GM19372 (cell line): ENCODE data around the gene TRPV3.
A peak's percentile ranks its signal among the peaks of the same experiment; 100 is the strongest.
"Not testable (repeated sequence)": the region's sequence is repeated elsewhere in the genome, so short reads cannot be mapped to it uniquely, and the experiment has no call there.

ENCODE experiments used
- ATAC-seq: cut with Tn5 transposase; IDR thresholded peaks from one replicate; pipeline ENCODE4 v1.9.1; 2021; ENCODE audit warnings: mild to moderate bottlenecking, low read depth, moderate library complexity; ENCODE audit not compliant: unreplicated experiment

TRPV3 gene

DNA sequence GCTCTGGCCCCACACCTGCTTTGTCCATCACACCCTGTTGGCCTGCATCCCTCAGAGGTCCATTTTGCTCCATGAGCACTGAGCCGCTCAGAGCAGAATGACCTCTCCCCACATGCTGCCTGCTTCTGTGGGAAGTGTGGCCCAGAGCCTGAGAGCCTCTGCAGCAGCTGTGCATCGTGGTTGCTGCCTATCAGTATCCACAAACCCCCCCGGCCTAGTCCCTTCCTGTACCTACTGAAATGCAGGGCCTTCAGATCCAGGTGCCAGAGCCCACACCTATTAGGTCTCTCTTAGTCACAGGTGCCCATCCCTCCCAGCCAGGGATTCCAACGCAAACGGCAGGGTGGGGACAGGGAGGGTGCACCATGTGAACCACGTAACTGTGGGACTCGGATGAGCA is 16.6 kb upstream of the TRPV3 start:
- no peak for ATAC-seq

DNA sequence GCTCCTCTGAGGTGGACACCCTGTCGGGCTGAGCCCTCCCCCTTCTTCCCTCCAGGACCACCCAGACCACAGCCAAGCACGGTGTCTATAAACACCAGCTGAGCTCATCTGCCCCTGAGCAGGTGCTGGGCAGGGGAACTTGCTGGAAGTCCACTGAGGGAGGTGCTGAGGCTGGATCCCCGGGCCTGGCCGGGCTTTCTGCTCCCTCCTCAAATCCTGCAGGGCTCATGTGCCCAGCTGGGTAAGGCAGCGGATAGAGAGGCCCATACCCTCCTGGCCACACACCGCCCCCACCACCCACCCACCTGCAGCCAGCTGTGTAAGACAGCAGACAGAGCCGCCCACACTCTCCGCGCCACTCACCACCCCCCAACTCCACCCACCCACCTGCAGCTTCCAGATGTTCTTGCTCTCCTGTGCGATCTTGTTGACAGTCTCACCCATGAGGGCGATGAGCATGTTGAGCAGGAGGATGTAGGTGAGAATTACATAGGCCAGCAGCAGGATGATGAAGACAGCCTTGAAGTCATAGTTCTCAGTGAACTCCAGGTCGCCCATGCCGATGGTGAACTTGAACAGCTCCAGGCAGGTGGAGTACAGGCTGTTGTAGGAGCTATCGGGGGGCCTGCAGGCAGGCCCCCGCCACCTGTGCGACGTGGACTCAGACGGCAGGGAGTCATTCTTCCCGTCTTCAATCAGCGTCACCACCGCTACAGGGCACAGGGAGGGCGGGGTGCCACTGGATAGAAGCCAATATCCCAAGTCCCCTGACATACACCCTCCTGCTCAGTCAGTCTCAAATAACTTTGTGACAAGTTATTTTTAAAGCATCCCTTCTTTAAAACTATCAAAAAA is 15.9 kb upstream of the TRPV3 start:
- no peak for ATAC-seq

DNA sequence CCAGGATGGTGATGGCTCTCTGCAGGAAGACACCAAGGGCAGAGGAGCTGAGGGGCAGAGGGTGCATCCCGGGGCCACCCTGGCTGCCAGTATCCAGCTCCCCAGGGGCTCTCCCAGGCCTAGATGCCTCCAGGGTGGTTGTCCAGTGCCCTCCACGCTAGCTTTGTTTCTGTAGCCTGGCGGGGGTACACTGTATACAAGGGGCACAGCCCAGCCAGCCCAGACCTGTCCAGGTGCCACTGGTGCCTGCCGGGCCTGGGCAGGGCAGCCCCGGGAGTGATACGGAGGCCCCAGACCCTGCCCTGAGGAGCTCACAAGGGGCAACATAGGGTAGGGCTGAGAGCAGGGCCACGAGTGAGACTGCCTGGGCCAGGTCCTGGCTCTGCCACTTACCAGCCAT is 14.6 kb upstream of the TRPV3 start:
- no peak for ATAC-seq

DNA sequence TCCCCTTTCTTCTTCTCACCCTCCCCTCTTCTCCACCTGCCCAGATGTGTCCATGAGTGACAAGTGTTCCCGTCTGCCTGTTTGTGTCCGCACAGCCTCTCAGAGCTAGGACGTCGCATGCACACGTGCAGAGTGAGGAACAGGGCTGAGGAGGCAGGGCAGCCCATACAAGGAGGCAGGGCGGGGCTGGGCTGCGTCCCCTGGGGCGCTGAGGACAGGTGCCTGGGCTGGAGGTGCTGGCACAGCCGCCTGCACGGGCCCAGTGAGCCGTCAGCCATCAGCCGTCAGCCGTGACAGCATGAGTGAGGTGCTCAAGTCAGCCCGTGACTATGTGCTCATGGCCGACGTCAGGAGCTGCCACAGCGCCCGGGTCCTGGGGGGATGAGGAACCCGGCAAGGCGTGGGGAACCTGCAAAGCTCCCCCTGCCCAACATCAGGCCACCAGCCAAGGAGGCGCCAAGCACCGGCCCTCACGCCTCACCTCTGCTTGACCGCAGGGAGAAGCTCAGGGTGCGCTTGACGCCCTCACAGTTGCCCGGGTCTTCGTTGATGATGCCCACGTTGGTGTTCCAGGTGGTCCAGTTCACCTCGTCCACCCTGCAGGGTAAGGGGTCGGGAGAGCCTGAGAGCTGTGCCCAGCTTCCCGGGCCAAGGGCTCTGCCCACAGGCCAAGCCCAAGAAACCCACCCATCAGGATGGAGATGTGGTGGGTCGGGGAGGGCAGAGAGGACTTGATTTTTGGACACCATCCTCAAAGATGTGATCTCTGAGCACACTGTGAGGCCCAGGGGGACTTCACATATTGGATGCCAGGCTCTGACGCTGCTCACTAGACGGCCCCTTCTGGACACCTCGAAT is 13.7 kb upstream of the TRPV3 start:
- no peak for ATAC-seq

DNA sequence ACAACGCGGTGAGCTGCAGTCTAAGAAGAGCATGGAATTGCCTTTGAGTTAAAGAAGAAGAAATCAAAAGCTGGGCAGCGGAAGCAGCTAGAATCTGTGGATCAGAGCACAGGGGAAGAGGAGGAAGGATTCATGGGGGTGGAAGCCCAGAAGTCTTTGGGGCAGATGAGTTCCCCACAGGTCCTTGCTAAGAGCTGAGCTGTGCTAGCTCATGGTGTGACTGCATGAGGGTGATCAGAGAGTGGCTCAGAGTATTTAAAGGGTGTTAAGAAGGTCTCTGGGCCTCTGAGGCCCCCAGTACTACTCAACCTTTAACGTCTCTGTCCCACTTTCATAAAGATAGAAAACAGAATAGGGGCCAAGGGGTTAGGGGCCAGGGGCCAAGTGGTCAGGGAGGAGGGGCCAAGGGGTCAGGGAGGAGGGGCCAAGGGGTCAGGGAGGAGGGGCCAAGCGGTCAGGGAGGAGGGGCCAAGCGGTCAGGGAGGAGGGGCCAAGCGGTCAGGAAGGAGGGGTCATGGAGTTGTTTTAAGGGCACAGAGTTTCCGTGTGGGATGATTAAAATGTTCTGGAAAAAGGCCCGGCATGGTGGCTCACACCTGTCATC is 12.0 kb upstream of the TRPV3 start:
- no peak for ATAC-seq

DNA sequence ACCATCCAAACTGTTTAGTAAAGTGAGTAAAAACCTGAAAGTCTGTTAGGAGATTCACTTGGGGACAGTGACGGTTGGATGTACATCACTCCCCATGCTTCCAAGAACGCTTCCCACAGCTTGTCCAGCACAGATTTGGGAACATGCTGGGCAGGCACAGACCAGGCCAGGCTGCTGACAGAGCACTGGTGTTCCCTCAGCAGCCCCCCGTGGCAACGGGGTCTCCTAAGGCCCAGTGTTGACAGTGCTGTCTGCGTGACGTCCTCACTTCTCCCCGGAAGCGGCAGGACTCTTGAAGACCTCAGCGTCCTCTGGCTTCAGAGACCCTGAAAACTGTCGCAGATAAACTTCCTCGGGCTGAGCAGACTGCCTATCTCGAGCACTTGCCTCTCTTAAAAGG is 8.9 kb upstream of the TRPV3 start:
- ATAC-seq, result no peak

DNA sequence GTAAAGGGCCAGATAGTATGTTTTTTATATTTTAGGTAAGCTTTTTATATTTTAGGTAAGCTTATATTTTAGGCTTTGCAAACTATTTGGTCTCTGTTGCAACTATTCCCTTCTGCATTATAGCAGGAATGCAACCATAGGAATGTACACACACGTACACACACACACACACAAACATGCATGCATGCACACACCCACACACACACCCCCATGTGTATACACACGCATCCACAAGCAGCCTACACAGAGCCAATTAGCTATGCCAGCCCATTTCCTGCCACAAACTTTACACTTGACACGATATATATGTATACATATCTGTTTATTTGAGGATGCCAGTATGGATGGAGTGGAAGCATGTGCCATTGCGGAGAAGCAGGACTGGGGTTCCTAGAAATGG is 7.5 kb upstream of the TRPV3 start:
- no peak for ATAC-seq

DNA sequence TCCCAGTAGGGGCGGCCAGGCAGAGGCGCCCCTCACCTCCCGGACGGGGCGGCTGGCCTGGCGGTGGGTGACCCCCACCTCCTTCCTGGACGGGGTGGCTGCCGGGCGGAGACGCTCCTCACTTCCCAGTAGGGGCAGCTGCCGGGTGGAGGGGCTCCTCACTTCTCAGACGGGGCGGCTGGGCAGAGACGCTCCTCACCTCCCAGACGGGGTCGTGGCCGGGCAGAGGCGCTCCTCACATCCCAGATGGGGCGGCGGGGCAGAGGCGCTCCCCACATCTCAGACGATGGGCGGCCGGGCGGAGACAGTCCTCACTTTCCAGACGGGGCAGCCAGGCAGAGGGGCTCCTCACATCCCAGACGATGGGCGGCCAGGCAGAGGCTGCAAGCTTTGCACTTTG is 6.6 kb upstream of the TRPV3 start:
- ATAC-seq, result not testable (repeated sequence)

DNA sequence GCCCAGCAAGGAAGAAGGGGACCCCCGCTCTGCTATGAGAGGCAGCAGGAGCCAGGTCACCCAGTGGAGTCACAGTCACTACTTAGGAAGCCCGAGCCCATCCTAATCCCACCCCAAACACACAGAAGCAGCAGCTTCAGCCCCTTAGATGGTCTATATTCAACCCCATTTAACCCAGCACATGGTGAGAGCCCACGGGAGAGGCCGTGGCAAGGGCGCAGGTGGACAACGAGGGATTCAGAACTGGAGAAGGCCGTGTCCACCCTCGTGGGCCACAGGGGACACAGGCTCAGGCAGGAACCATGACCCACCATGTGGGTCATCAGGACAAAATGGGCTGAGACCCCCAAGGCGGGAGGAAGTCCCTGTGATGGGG is 1.6 kb upstream of the TRPV3 start:
- no peak for ATAC-seq

DNA sequence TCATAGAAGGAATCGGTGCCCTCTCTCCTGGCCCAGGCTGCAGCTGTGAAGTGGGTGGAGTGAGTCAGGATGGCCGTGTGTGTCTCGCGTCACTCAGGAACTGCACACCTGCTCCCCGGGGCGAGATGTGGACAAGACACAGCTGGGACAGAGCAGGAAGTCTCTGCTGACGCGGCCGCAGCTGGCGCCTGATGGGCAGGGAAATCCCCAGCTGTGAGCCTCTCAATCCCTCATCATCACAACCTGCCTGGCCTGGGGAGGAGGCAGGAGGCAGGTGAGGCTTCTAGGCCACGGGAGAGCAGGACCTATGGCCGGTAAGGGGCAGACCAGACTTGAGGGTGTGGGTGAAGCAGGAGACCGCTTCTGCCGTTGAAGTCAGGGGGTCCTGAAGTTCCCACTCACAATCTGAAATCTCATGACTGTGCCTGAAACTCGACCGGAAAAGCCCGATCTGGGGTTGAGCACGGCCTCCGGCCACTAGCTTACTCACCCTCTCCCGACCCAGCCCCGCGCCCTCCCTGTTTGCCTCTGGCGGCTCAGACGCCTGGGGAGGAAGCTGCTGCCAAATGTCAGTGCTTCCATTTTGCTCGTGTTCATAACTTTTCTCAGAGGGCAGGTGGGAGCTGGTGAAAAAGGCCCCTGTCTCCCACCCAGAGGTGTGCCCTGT is 1.1 kb upstream of the TRPV3 start:
- ATAC-seq, result peak; percentile 61

DNA sequence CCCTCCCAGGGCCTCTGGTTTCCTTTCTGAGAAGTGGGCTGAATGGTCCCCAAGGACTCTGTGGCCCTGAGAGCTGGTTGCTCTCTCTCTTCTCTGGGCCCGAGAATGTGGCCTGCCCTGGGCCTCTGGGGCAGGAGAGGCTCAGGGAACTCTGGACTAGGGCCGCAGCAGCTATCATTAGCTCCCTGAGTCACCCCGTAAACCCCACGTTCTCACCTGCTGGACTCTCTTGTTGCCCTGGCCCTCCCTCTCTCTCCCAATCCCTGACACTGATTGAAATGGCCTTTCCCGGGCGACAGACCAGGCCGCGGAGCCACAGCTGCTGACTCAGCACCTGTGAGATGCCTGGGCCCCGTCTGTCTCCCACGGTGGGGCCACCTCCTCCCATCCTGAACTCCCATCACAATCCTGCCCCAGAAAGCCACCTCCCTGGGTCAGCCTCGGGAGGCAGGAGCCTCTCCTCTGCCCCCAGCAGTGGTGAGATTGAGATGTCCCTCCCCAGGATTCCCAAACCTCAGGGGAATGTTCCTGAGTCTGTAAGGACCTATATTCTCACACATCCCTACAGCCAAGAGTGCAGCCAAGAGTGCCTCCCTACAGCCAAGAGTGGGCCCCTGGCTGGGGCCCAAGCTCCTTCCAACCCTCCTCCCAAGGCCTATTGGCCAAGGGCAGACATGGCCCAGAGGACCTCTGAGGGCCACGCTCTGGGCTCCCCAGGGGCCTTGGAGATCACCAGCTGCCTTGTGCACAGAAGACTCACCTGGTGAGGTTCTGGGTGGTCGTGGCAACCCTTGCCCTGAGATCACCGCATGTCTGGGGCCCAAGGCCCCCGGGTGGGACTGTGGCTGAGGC is 470 bp downstream of the TRPV3 start:
- peak; percentile 2 for ATAC-seq

DNA sequence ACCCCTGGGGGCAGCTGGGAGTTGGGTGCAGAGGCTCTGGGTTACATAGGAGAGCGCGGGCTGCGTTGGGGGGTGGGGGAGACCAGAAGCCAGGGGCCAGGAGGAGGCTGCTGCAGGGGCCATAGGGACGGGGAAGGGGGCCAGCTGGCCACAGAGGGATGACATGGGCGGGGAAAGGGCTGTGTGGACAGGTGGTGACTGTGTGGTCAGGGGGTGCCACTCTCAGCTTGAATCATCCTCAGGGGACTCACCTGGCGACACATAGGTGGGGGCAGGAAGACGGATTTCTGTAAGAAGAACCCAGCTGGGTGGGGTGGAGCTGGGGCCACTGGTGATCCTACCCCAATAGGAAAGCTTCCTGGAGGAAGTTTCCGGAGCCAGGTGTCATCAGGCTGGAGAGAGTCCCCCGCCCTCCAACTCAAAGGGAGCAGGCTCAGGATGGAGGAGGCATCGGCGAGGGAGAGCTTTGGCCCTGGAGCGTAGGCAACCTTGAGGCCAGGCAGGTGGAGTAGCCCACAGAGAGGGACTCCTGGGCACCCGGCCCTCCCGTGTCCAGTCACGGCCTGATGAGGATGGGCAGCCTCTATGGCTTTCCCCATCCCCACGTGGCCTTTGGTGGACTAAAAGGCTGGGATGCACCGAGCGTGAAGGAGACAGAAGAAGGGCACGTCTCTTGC is 1.2 kb downstream of the TRPV3 start:
- no peak for ATAC-seq

DNA sequence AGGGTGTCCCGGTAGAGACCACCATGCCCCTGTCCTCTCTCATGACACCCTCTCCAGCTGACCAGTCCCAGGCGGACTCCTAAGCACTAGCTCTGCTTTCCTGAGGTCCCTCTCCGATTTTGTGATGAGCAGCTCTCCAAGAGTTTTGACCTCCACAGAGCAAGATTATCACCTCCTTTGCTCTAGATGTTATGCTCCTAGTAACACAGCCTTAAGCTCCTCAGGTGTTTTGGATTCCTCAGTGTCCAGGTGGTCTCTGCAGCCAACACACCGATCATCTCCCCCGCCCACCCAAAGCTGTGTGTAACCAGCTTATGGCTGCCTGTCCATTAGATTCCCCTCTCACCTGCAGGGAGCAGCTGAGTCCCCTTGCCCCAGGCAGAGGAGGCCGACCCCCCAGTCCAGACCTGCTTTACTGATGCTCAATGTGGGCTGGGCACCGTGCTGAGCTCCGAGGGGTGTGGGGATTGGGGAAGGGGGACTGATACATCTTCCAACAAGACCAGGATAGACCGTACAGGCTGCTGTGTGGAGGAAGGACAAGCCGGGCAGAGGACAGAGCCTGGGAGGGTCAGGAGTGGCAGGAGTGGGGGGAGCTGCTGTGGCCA is 2.3 kb downstream of the TRPV3 start:
- ATAC-seq, result no peak

DNA sequence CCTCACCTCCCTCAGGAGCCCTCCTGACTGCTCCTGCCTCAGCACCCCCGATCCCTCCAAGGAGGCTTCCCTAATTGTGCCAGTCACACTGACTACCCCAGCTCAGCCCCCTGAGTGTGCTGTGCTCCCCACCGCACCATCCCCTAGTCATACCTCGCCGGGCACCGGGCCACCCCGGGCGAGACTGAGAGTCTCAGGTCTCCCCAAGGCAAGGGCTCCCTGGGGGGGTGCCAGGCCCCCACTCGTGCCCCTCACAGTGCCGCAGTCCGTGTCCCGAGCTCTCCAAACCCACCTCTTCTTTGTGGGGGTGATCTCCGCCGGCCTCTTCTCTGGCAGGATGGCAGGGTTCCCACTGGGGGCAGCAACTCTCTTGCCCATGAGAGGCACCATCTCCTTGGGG is 3.2 kb downstream of the TRPV3 start:
- ATAC-seq, result no peak

DNA sequence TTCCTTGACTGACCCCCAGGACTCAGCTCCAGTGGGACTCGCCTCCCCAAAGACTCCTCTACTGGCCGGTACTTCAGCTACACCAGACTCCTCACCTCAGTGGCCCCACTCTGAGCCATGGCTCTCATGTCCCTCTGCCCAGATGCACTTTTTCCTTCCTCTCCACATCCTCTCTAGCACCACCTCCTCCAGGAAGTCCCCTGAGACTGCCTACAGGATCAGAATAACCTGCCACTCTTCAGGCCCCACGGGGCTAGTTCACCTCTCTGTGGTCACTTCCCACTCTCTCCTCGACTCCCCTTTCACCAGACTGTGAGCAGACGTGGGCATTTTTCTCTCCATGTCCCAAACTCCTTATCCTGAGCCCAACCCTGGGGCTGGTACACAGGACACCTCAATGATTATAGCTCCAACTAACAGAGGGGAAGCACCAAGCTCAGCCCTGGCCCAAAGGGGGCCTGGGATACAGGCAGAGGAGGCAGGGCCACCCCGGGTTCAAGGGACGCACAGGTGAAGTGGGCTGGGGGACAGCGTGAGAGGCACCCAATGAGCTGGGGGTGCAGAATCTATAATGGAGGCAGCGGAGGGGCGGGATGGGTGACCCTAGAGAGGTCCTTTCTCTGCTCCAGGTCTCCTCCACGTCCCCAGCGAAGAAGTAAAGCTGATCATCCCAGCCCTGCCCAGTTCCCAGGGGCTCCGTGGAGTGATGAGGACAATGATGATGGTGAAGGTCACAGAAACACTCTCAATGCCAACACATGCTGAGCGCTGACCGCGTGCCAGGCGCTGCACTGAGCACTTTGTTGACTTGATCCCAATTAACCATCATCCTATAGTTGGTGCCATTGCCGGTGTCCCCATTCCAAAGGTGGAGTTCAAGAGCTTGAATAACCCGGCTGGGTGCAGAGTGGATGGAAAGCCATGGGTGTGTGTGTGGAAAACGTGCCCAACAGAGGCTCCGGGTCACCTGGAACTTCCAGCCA is 3.9 kb downstream of the TRPV3 start:
- ATAC-seq, result no peak

DNA sequence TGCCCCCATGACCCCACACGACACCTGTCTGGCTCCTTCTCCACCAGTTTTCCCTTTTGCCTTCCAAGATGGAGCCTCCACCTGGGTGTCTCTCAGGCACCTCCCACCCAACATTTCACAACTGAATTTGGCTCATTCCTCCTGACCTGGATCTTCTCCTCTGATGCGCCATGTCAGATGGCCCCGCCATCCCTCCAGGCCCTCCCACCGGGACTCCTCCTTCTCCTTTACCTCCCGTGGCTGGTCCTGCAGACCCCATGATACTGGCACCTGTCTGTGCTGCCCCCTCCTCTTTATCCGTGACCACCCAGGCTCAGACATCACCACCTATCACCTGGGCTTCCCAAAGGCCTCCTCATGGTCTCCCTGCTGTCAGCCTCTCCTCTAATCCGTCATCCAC is 4.7 kb downstream of the TRPV3 start:
- no peak for ATAC-seq

DNA sequence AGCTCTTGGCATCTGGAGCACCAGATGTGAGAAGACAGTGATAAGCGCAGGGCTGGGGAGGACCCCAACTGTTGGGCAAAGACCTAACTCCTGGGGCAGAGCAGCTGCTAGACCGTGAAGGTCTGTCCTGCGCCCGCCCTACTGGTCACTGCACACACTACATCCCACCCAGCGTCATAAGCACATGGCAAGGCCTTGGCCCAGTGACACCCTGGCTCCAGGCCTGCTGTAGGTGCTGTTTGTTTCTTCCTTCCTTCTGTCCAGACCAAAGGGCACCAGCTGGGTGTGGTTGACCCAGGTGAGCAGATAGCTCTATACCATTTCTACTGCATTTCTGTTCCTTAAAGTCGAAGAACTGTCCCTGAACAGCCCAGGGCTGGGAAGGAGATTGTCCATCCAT is 6.4 kb downstream of the TRPV3 start:
- ATAC-seq, result no peak

DNA sequence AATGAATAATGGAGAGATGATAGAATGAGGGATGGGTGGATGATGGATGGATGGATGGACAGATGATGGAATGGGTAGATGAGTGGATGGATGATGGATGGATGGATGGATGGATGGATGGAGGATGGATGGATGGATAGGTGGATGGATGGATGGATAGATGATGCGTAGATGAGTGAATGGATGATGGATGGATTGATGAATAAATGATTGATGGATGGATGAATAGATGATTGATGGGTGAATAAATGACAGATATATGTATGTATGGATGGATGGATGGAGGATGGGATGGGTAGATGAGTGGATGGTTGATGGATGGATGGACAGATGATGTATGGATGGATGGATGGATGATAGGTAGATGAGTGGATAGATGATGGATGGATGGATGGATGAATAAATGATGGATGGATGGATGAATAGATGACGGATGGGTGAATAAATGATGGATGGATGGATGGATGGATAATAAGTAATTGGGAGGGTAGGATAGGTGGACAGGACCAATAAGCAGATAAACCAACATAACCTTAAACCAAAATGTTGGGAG is 7.9 kb downstream of the TRPV3 start:
- no peak for ATAC-seq
